Lung (tissue), 12 donors: Measurements from ENCODE around the gene SVOP. TPM values are rescaled to one million over a fixed set of nuclear protein-coding genes. Genes with fewer than 3 reads are reported as not detected.

Experiments
- ATAC-seq: fragments of 200-7000 bp; cut with Tn5 transposase; one replicate; pipeline ENCODE4 v1.9.1; 2020; ENCODE audit warnings: moderate number of reproducible peaks; ENCODE audit not compliant: insufficient read depth, low FRiP score
- DNase-seq, 3 donors: peaks; one replicate each; pipeline ENCODE4 v3.0.0-alpha.2; 2013 to 2017
- H3K27ac ChIP-seq, 2 donors: one replicate each; pipeline ENCODE4 v1.5.1; 2013; ENCODE audit warnings: mild to moderate bottlenecking in 2 of 2, moderate library complexity in 2 of 2, control low read depth in 1 of 2, inconsistent platforms in 1 of 2, low read depth in 1 of 2, low read length in 1 of 2
- H3K27me3 ChIP-seq, 3 donors: one replicate each; pipeline ENCODE4 v1.5.1; 2013; ENCODE audit warnings: low read length in 2 of 3; ENCODE audit not compliant: control insufficient read depth in 3 of 3, insufficient read depth in 3 of 3
- H3K36me3 ChIP-seq, 4 donors: one replicate each; pipeline ENCODE4 v1.5.1; 2013; ENCODE audit warnings: low read length in 4 of 4, mild to moderate bottlenecking in 1 of 4, moderate library complexity in 1 of 4; ENCODE audit not compliant: control insufficient read depth in 4 of 4, insufficient read depth in 4 of 4
- H3K4me1 ChIP-seq, 5 donors: one replicate each; pipeline ENCODE4 v1.5.1; 2013; ENCODE audit warnings: low read length in 5 of 5, mild to moderate bottlenecking in 2 of 5, moderate library complexity in 1 of 5; ENCODE audit not compliant: control insufficient read depth in 5 of 5, insufficient read depth in 5 of 5
- H3K4me3 ChIP-seq: one replicate; pipeline ENCODE4 v1.5.1; 2013; ENCODE audit warnings: mild to moderate bottlenecking, control low read depth, moderate library complexity
- H3K9ac ChIP-seq, 2 donors: one replicate each; pipeline ENCODE4 v1.5.1; 2013; ENCODE audit warnings: low read length in 2 of 2, control low read depth in 1 of 2; ENCODE audit not compliant: insufficient read depth in 1 of 2
- H3K9me3 ChIP-seq, 4 donors: one replicate each; pipeline ENCODE4 v1.5.1; 2013; ENCODE audit warnings: low read length in 3 of 4, mild to moderate bottlenecking in 1 of 4, moderate library complexity in 1 of 4; ENCODE audit not compliant: control insufficient read depth in 4 of 4, insufficient read depth in 3 of 4
- WGBS, 2 donors: extraction: QIAGEN DNeasy Blood & Tissue Kit; methylation state at CpG; one replicate each; pipeline ENCODE4 v1.1.7; 2013; 5-methylcytosine and 5-hydroxymethylcytosine counted together
- polyA plus RNA-seq, 2 donors: library from polyadenylated mRNA; stranded (reverse); fragments of 200-250 nt; gene quantifications; one replicate each; pipeline ENCODE4 v1.2.1, GENCODE V29; 2013
- total RNA-seq, 2 donors: library from RNA; depleted of rRNA in 1 of 2; stranded (reverse); fragments of >200 nt in 1 of 2; gene quantifications; one replicate each; pipeline ENCODE4 v1.2.1, GENCODE V29; 2014 to 2021
- TF ChIP-seq, protein P1 (sequence below): IDR thresholded peaks from 2 replicates; pipeline ENCODE4 v1.5.1; 2012; ENCODE audit warnings: mild to moderate bottlenecking; ENCODE audit errors: control extremely low read depth, extremely low read depth
- donor health status: control.
- donor health status: control.
- donor health status: Bipolar disorder and iron deficiency.
- donor health status: healthy.
- donor health status: DM: yes; HTN: yes; CAD: no.

Gene SVOP
- total and polyA plus RNA-seq, 4 donors = 0.11 TPM; not detected in 3

DNA sequence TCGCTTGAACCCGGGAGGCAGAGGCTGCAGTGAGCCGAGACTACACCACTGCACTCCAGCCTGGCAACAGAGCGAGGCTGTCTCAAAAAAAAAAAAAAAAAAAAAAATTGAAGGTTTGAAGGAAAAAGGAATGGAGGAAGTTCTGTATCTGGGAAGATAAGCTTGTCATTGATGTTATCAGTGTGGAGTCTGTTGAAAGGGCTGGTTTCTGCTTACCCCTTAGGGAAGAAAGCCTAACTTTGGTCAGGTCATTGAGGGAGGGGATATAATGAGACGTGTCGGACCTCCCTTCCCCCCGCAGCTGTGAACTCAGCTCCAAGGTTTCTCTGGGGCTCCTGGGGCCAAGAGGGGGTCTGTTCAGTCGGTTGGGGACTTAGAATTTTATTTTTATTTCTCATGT, 124.5 kb downstream of the SVOP start:
- Histone ChIP-seq H3K36me3 (no peaks in the 10 kb centered on the region), H3K4me3 (no peak overlapping the region), H3K9me3 (no peaks in the 10 kb centered on the region), H3K4me1 (no peaks in the 10 kb centered on the region), H3K27me3 (peaks cover 0 to 6% (median 0%) of the 10 kb centered on the region in 3 donors), H3K9ac (no peak overlapping the region), H3K27ac (no peak overlapping the region)
- 14 to 38% methylated on average over 8 of the region's 8 CpGs for WGBS, 2 donors
- TF ChIP-seq, protein P1, sequence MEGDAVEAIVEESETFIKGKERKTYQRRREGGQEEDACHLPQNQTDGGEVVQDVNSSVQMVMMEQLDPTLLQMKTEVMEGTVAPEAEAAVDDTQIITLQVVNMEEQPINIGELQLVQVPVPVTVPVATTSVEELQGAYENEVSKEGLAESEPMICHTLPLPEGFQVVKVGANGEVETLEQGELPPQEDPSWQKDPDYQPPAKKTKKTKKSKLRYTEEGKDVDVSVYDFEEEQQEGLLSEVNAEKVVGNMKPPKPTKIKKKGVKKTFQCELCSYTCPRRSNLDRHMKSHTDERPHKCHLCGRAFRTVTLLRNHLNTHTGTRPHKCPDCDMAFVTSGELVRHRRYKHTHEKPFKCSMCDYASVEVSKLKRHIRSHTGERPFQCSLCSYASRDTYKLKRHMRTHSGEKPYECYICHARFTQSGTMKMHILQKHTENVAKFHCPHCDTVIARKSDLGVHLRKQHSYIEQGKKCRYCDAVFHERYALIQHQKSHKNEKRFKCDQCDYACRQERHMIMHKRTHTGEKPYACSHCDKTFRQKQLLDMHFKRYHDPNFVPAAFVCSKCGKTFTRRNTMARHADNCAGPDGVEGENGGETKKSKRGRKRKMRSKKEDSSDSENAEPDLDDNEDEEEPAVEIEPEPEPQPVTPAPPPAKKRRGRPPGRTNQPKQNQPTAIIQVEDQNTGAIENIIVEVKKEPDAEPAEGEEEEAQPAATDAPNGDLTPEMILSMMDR = no peak
- DNase-seq = no peak
- no peak for ATAC-seq

DNA sequence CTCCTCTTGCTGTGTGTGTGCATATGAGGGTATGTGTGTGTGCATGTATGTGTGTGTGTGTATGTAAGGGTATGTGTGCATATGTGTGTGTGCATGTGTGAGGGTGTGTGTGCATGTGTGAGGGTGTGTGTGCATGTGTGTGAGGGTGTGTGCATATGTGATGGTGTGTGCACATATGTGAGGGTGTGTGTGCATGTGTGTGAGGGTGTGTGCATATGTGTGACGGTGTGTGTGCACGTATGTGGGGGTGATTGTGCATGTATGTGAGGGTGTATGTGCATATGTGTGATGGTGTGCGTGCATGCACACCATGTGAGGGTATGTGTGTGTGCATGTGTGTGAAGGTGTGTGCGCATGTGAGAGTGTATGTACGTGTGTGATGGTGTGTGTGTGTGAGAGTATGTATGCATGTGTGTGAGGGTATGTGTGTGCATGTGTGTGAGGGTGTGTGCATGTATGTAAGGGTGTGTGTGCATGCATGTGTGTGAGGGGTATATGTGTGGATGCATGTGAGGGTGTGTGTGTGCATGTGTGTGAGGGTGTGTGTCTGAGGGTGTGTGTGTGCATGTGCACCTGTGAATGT, 125.6 kb downstream of the SVOP start:
- WGBS, 2 donors = 81 to 99% methylated on average over 5 of the region's 5 CpGs

DNA sequence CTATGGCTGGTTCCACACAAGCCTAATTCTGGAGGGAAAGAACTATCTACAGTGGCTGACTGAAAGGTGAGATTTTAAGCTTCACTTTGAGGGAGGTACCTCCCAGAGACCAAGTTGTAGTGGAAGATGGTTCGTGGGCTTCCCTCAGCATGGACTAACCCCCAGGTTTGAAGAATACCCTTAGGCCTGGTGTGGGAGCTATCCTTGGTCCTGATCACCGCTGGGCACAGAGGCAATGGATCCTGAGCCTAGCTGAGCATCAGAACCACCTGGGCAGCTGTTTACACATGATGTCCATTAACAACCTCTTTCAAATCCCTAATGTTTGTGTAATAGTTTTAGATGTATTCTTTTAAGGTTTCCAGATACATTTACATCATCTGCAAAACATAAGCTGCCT, 130.7 kb downstream of the SVOP start:
- no peak overlapping the region for H3K27ac ChIP-seq
- no peak overlapping the region for H3K4me3 ChIP-seq
- peak in 2 of 3 donors; percentile 2 to 30 for DNase-seq
- no peaks in the 10 kb centered on the region for H3K36me3 ChIP-seq
- TF ChIP-seq, protein P1 = no peak
- H3K4me1 ChIP-seq = no peaks in the 10 kb centered on the region
- H3K9me3 ChIP-seq = peaks cover 0 to 7% (median 0%) of the 10 kb centered on the region in 4 donors
- peaks cover 0 to 2% (median 0%) of the 10 kb centered on the region in 3 donors for H3K27me3 ChIP-seq
- no peak for ATAC-seq
- no peak overlapping the region for H3K9ac ChIP-seq
- 76 to 90% methylated on average over 2 of the region's 2 CpGs for WGBS, 2 donors

More for the DNA sequence above, 125.6 kb downstream of the SVOP start:
- Histone ChIP-seq H3K27ac (no peak overlapping the region), H3K9ac (no peak overlapping the region), H3K4me1 (no peaks in the 10 kb centered on the region), H3K4me3 (no peak overlapping the region), H3K27me3 (peaks cover 0 to 6% (median 0%) of the 10 kb centered on the region in 3 donors), H3K9me3 (peaks cover 0 to 2% (median 0%) of the 10 kb centered on the region in 4 donors), H3K36me3 (no peaks in the 10 kb centered on the region)
- DNase-seq = no peak
- TF ChIP-seq, protein P1 = no peak
- ATAC-seq = no peak

DNA sequence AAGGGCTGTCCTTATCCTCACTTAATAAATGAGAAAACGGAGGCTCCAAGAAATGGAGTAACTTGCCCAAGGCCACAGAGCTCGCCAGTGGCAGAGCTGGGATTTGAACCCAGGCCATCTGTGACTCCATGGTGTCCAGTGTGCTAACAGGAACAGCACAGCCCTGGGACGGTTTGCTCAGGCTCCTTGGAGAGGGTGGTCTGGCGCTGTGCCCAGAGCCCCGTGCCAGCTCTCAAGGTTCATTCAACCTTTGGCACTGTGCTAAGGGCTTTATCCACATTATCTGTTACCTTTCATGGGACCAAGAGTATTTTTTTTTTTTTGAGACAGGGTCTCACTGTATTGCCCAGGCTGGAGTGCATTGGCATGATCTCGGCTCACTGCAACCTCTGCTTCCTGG, 132.8 kb downstream of the SVOP start:
- H3K4me3 ChIP-seq = no peak overlapping the region
- no peak for DNase-seq
- H3K9me3 ChIP-seq = peaks cover 0 to 7% (median 0%) of the 10 kb centered on the region in 4 donors
- no peak overlapping the region for H3K9ac ChIP-seq
- H3K36me3 ChIP-seq = no peaks in the 10 kb centered on the region
- 60 to 68% methylated on average over 6 of the region's 6 CpGs for WGBS, 2 donors
- no peak overlapping the region for H3K27ac ChIP-seq
- no peaks in the 10 kb centered on the region for H3K27me3 ChIP-seq
- no peak for ATAC-seq
- TF ChIP-seq, protein P1 = no peak
- no peaks in the 10 kb centered on the region for H3K4me1 ChIP-seq
